Measurements from ENCODE around the gene PALD1.
"Not testable (repeated sequence)": the region's sequence is repeated elsewhere in the genome, so short reads cannot be mapped to it uniquely, and the experiment has no call there.

- TF ChIP-seq EZH2 (IDR thresholded peaks at IDR 0.05; ENCODE audit: low read length, missing control alignments); CTCF (conservative IDR thresholded peaks at IDR 0.05 in 1 of 2, IDR thresholded peaks at IDR 0.05 in 1 of 2; ENCODE audit: low read depth in 1 of 2, low read length in 2 of 2): not testable (repeated sequence)
Observed at GRCh38 chr10:70581176-70581575, 102.6 kb downstream of the PALD1 start.

Measured in fibroblast of lung (primary cell).